K562 treated with DMSO at 1 percent for 12 hours (cell line): ENCODE results near the gene LSM5. TPM values are rescaled to one million over a fixed set of nuclear protein-coding genes. Genes with fewer than 3 reads are reported as not detected.

Source experiments
- total RNA-seq: library from RNA; unstranded; fragments of 300-600 nt; gene quantifications from 2 replicates; pipeline ENCODE4 v1.2.3, GENCODE V29; 2022; ENCODE audit not compliant: insufficient read depth

Gene LSM5
- 46.4 and 54.8 TPM in 2 replicates for total RNA-seq

DNA sequence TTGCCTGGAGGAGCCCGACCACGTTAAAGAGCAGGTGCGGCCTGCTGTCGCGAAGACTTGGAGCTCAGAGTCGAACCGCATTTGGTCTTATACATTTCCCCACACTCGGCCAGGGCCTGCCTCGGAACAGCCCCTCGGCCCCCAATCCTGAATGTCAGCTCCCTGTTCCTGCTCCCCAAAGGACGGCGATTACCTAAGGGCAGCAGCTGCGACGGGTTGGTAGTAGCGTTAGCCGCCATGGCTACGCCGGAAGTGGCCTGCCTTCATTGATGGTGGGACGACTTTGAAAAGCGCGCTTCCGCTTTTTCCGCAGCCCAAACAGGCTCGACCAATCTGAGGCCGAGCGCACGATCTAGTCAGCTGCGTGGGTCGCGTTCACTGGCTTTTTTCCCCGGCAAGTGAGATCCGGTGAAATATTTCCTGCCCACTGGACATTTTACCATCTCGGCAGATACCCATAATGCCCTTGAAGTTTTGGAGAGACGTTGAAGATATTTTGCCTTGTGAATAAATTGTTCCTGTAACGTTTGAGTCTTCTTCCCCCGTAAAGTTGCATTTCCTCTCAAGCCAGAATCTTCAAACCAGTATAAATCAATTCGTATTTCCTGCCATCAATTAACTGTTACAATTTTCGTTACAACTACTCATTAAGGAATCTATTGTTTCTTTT lies at the start of gene LSM5:
Gene LSM5, minus strand, starts transcription at position 254 of the 670 bp plus-strand sequence. Its CDS starts 15 bp downstream, at position 239.

GRCh38 chr7:32495298-32496051 lies 5.3 kb upstream of the LSM5 start, which contains the start of gene AVL9:
Gene AVL9 (plus strand): TSS chr7:32495489. CDS start chr7:32495710, 221 bp downstream.

Other genes with a start within 250 kb of the LSM5 start
- gene AVL9, start 5.1 kb upstream of the LSM5 start, total RNA-seq = 13.5 and 25.6 TPM in 2 replicates